IPS-NIHi7 (cell line): ENCODE data around the gene TTBK1.

ENCODE experiments used
- DNase-seq: peaks from one replicate; pipeline ENCODE4 v3.0.0; 2012; ENCODE audit warnings: mixed read lengths; ENCODE audit errors: extremely low spot score

TTBK1 gene

GRCh38 chr6:43255408-43256054 is 12.2 kb downstream of the TTBK1 start:
- DNase-seq, result no peak

- no peak for DNase-seq
Observed at GRCh38 chr6:43256670-43257366, 13.5 kb downstream of the TTBK1 start.

- no peak for DNase-seq
Observed at GRCh38 chr6:43257367-43258145, 14.3 kb downstream of the TTBK1 start.

- no peak for DNase-seq
Observed at GRCh38 chr6:43258180-43258579, 14.9 kb downstream of the TTBK1 start.

- no peak for DNase-seq
Observed at GRCh38 chr6:43258807-43259686, 15.8 kb downstream of the TTBK1 start.

GRCh38 chr6:43260791-43261190 is 17.5 kb downstream of the TTBK1 start:
- no peak for DNase-seq

GRCh38 chr6:43261198-43261597 is 17.9 kb downstream of the TTBK1 start:
- DNase-seq, result no peak

GRCh38 chr6:43262000-43262779 is 18.9 kb downstream of the TTBK1 start:
- no peak for DNase-seq

- no peak for DNase-seq
Observed at GRCh38 chr6:43262780-43263313, 19.6 kb downstream of the TTBK1 start.

- peak; percentile 95 for DNase-seq
Observed at GRCh38 chr6:43263314-43264178, 20.3 kb downstream of the TTBK1 start.

- no peak for DNase-seq
Observed at GRCh38 chr6:43264599-43265145, 21.4 kb downstream of the TTBK1 start.

- no peak for DNase-seq
Observed at GRCh38 chr6:43265564-43265963, 22.3 kb downstream of the TTBK1 start.

GRCh38 chr6:43267619-43268354 is 24.5 kb downstream of the TTBK1 start:
- no peak for DNase-seq

GRCh38 chr6:43268355-43268700 is 25.0 kb downstream of the TTBK1 start:
- DNase-seq, result no peak

GRCh38 chr6:43268782-43269272 is 25.5 kb downstream of the TTBK1 start:
- no peak for DNase-seq

GRCh38 chr6:43269273-43270007 is 26.2 kb downstream of the TTBK1 start:
- no peak for DNase-seq

GRCh38 chr6:43271103-43271815 is 28.0 kb downstream of the TTBK1 start:
- DNase-seq, result no peak
